ENCODE data around the gene CYB5R2.

- TF ChIP-seq CTCF (optimal IDR thresholded peaks at IDR 0.05 in 1 of 3, IDR thresholded peaks at IDR 0.05 in 1 of 3, conservative IDR thresholded peaks at IDR 0.05 in 1 of 3; ENCODE audit: extremely low read depth in 1 of 3, insufficient read depth in 2 of 3, low read length in 3 of 3): no peak
- TF ChIP-seq EZH2 (IDR thresholded peaks at IDR 0.05; ENCODE audit: low read length): no peak
Measured at GRCh38 chr11:7630002-7630401, 43.3 kb downstream of the CYB5R2 start.
